HUES6 (cell line): ENCODE data around the gene CFAP68.

Experiments used
- H3K27ac ChIP-seq: 2 replicates; pipeline ENCODE4 v1.7.0; 2013; ENCODE audit warnings: low read depth, mild to moderate bottlenecking, low read length, inconsistent platforms
- H3K27me3 ChIP-seq: 2 replicates; pipeline ENCODE4 v1.6.1; 2013; ENCODE audit warnings: low read length; ENCODE audit not compliant: control insufficient read depth, insufficient read depth
- H3K36me3 ChIP-seq: 2 replicates; pipeline ENCODE4 v1.6.1; 2013; ENCODE audit warnings: low read length; ENCODE audit not compliant: control insufficient read depth, insufficient read depth
- H3K4me1 ChIP-seq: 2 replicates; pipeline ENCODE4 v1.6.1; 2013; ENCODE audit warnings: low read length; ENCODE audit not compliant: control insufficient read depth, insufficient read depth
- H3K4me3 ChIP-seq: 2 replicates; pipeline ENCODE4 v1.5.1; 2013; ENCODE audit warnings: low read depth, low read length
- H3K9ac ChIP-seq: one replicate; pipeline ENCODE4 v1.6.1; 2013; ENCODE audit warnings: mild to moderate bottlenecking, low read length
- H3K9me3 ChIP-seq: 2 replicates; pipeline ENCODE4 v1.6.1; 2013; ENCODE audit warnings: low read depth, low read length; ENCODE audit not compliant: control insufficient read depth, insufficient read depth

CFAP68 gene

GRCh38 chr11:111843661-111844060 is 35.7 kb upstream of the CFAP68 start:
- no peak overlapping the region for H3K27ac ChIP-seq

GRCh38 chr11:111845276-111846028 is 33.9 kb upstream of the CFAP68 start:
- Histone ChIP-seq H3K9ac (no peak overlapping the region), H3K36me3 (peaks cover 10% of the 10 kb centered on the region), H3K27ac (no peak overlapping the region), H3K4me1 (peaks cover 17% of the 10 kb centered on the region), H3K27me3 (no peaks in the 10 kb centered on the region), H3K4me3 (no peak overlapping the region), H3K9me3 (no peaks in the 10 kb centered on the region)

More at GRCh38 chr11:111843661-111844060, 35.7 kb upstream of the CFAP68 start:
- no peaks in the 10 kb centered on the region for H3K27me3 ChIP-seq
- H3K9me3 ChIP-seq: no peaks in the 10 kb centered on the region
- peaks cover 5% of the 10 kb centered on the region; the same call in 1 of the 2 replicates for H3K36me3 ChIP-seq
- H3K4me3 ChIP-seq: no peak overlapping the region
- peaks cover 26% of the 10 kb centered on the region for H3K4me1 ChIP-seq
- no peak overlapping the region for H3K9ac ChIP-seq

GRCh38 chr11:111846063-111846462 is 33.3 kb upstream of the CFAP68 start:
- Histone ChIP-seq H3K36me3 (peaks cover 10% of the 10 kb centered on the region), H3K9me3 (no peaks in the 10 kb centered on the region), H3K27ac (no peak overlapping the region), H3K27me3 (no peaks in the 10 kb centered on the region), H3K4me1 (peaks cover 13% of the 10 kb centered on the region), H3K9ac (no peak overlapping the region), H3K4me3 (no peak overlapping the region)

GRCh38 chr11:111846636-111847035 is 32.7 kb upstream of the CFAP68 start:
- Histone ChIP-seq H3K36me3 (peaks cover 10% of the 10 kb centered on the region), H3K27ac (no peak overlapping the region), H3K4me1 (peaks cover 10% of the 10 kb centered on the region; the same call in 1 of the 2 replicates), H3K9ac (no peak overlapping the region), H3K9me3 (no peaks in the 10 kb centered on the region), H3K4me3 (no peak overlapping the region), H3K27me3 (no peaks in the 10 kb centered on the region)

- Histone ChIP-seq H3K27me3 (no peaks in the 10 kb centered on the region), H3K27ac (no peak overlapping the region), H3K4me3 (no peak overlapping the region), H3K4me1 (peaks cover 10% of the 10 kb centered on the region; the same call in 1 of the 2 replicates), H3K36me3 (peaks cover 14% of the 10 kb centered on the region), H3K9ac (no peak overlapping the region), H3K9me3 (no peaks in the 10 kb centered on the region)
These were observed 29.7 kb upstream of the CFAP68 start for GRCh38 chr11:111849631-111850030.

GRCh38 chr11:111851067-111851466 is 28.3 kb upstream of the CFAP68 start:
- no peaks in the 10 kb centered on the region for H3K27me3 ChIP-seq
- H3K9me3 ChIP-seq: no peaks in the 10 kb centered on the region
- H3K9ac ChIP-seq: no peak overlapping the region
- H3K36me3 ChIP-seq: peaks cover 18% of the 10 kb centered on the region
- no peak overlapping the region for H3K4me3 ChIP-seq
- peaks cover 10% of the 10 kb centered on the region; the same call in 1 of the 2 replicates for H3K4me1 ChIP-seq
- H3K27ac ChIP-seq: no peak overlapping the region

GRCh38 chr11:111851636-111852035 is 27.7 kb upstream of the CFAP68 start:
- no peaks in the 10 kb centered on the region for H3K9me3 ChIP-seq
- peaks cover 18% of the 10 kb centered on the region for H3K36me3 ChIP-seq
- H3K9ac ChIP-seq: no peak overlapping the region
- H3K27ac ChIP-seq: no peak overlapping the region
- peaks cover 7% of the 10 kb centered on the region; the same call in 1 of the 2 replicates for H3K4me1 ChIP-seq
- H3K4me3 ChIP-seq: no peak overlapping the region
- H3K27me3 ChIP-seq: no peaks in the 10 kb centered on the region

GRCh38 chr11:111852103-111852502 is 27.2 kb upstream of the CFAP68 start:
- Histone ChIP-seq H3K27ac (no peak overlapping the region), H3K4me1 (peaks cover 2% of the 10 kb centered on the region; the same call in 1 of the 2 replicates), H3K9me3 (no peaks in the 10 kb centered on the region), H3K9ac (no peak overlapping the region), H3K36me3 (peaks cover 18% of the 10 kb centered on the region), H3K27me3 (no peaks in the 10 kb centered on the region), H3K4me3 (no peak overlapping the region)

GRCh38 chr11:111855506-111855905 is 23.8 kb upstream of the CFAP68 start:
- H3K4me1 ChIP-seq: no peaks in the 10 kb centered on the region
- H3K36me3 ChIP-seq: peaks cover 35% of the 10 kb centered on the region
- no peaks in the 10 kb centered on the region for H3K27me3 ChIP-seq
- H3K4me3 ChIP-seq: no peak overlapping the region
- H3K27ac ChIP-seq: no peak overlapping the region
- no peak overlapping the region for H3K9ac ChIP-seq
- no peaks in the 10 kb centered on the region for H3K9me3 ChIP-seq

- H3K9me3 ChIP-seq: no peaks in the 10 kb centered on the region
- no peaks in the 10 kb centered on the region for H3K4me1 ChIP-seq
- peaks cover 31% of the 10 kb centered on the region for H3K36me3 ChIP-seq
- no peak overlapping the region for H3K27ac ChIP-seq
- H3K9ac ChIP-seq: no peak overlapping the region
- no peak overlapping the region for H3K4me3 ChIP-seq
- H3K27me3 ChIP-seq: no peaks in the 10 kb centered on the region
These were observed 19.1 kb upstream of the CFAP68 start for GRCh38 chr11:111860257-111860656.

- Histone ChIP-seq H3K9ac (no peak overlapping the region), H3K27ac (no peak overlapping the region), H3K9me3 (no peaks in the 10 kb centered on the region), H3K4me3 (peak overlapping the region; percentile 87), H3K36me3 (peaks cover 24% of the 10 kb centered on the region), H3K27me3 (no peaks in the 10 kb centered on the region), H3K4me1 (peaks cover 8% of the 10 kb centered on the region; the same call in 1 of the 2 replicates)
These were observed 9.2 kb upstream of the CFAP68 start for GRCh38 chr11:111870113-111870512.
